Measurements from ENCODE around the gene SAA1.

The SAA1 gene

DNA sequence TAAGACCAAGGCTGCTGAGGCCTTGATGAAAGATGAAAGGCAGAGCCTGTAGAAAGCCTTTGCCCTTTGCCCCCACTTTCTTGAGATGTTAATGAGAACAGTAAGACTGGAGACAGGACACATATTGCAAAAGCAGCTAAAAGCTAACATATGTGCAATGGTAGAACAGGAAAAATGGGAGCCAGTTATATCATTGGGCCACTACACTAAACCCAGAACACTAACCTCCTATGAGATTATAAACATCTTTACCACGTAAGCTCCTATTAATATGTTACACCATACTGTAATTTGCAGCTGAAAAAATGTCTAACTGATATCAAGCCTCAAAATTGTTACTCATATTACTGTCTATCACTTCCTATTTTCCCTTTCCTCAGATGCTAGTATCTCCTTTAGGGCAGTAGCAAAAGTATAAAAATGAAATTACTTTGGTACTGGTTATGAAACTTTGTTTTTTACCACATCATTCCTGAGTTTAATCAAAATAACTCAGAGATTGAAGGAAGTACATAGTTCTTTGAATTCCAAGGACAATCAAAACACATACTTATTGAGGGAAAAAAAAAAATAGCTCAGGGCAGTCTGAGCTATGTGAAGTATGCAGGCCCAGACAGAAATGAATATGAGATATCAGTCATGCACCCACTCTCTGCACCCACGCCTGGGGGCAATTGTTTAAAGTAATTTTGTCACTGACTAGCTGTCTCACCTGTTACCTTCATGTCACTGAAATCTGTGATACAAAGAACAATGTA is 46.8 kb downstream of the SAA1 start:
- peak; percentile 71 for DNase-seq

- peak; percentile 54 for DNase-seq
These were observed 48.1 kb downstream of the SAA1 start for GRCh38 chr11:18313965-18314763.

DNA sequence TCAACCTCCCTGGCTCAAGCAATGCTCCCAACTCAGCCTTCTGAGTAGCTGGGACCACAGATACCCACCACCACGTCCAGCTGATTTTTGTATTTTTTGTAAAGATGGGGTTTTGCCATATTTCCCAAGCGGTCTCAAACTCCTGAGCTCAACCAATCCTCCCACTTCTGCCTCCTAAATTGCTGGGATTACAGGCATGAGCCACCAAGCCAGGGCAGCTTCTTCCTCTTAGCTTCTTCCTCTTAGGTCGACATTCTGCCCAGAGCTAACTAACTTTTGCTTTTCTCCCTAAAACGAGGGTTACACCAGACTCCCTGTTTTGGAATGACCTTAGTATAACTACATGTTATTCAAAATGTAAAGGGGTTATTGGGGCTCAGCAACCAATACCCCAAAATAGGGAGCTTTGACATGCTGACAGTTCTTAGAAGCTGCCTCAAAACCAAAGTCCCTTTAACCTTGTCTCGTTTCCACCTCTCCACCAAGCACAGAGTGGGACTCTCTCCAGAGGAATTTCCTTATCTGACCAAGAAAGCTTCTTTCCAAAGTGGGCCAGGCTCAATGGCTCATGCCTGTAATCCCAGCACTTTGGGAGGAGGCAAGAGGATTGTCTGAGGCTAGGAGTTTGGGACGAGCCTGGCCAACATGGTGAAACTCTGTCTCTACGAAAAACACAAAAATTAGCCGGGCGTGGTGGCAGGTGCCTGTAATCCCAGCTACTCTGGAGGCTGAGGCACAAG is 48.9 kb downstream of the SAA1 start:
- DNase-seq = peak; percentile 76

DNA sequence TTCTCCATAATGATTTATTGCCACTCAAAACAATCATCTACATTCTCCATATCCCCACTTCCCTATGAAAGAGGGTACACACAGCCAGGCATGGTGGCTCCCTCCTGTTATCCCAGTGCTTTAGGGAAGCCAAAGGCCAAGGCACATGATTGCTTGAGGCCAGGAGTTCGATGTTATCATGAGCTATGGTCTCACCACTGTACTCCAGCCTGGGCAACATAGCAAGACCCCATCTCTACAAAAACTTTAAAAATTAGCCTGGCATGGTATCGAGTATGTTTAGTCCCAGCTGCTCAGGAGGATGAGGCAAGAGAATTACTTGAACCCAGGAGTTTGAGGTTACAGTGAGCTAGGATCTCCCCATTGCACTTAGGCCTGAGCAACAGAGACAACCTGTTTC is 49.8 kb downstream of the SAA1 start:
- DNase-seq = no peak

DNA sequence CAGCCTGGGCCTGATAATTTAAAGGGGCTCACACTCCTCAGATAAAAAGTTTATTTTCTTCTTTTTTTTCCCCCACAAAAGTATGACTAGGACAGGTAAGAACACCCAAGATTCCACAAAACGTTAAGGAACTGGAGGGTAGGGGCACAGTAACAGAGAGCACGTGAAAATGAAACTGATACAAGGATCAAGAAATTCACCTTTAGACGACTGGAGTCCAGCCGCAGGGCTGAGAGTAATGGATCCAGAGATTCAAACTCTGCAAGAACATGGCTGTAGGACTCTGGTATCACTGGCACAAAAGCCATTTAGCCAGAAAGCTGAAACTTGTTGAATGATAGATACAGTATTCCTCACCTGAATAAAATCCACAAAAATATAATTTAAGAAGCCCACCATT is 51.5 kb downstream of the SAA1 start:
- DNase-seq = no peak
